H1 (cell line): ENCODE measurements around the gene NRXN2. TPM values are rescaled to one million over a fixed set of nuclear protein-coding genes. Genes with fewer than 3 reads are reported as not detected.

ENCODE experiments used
- CTCF ChIA-PET: fragments of 300-600 bp; sonication (Branson Sonifier 250); formaldehyde crosslinking; loops from one replicate; lab custom pipeline; 2021; ENCODE audit not compliant: partially characterized antibody; lab: Charles Lee
- POLR2A ChIA-PET: fragments of 300-600 bp; sonication (Branson Sonifier 250); formaldehyde crosslinking; loops from one replicate; lab custom pipeline; 2021; ENCODE audit warnings: inconsistent platforms; ENCODE audit not compliant: partially characterized antibody; lab: Charles Lee
- DNase-seq, 2 experiments: peaks; one replicate each; pipeline versions ENCODE4 v3.0.0 to v3.0.0-alpha.2; 2010 to 2022; ENCODE audit warnings: low spot score in 2 of 2, low read depth in 1 of 2, mixed read lengths in 1 of 2
- FAIRE-seq: peaks from 2 replicates; lab custom pipeline; 2011; peaks lifted over from hg19 to GRCh38; lab: Jason Lieb, UNC
- H2AFZ ChIP-seq: 2 replicates; pipeline ENCODE4 v1.8.1; 2012; ENCODE audit warnings: low read length, inconsistent platforms
- H2AK5ac ChIP-seq: 2 replicates; pipeline ENCODE4 v1.6.1; 2013; ENCODE audit warnings: low read depth, low read length
- H2BK120ac ChIP-seq: replicated peaks from 2 replicates; pipeline ENCODE3; 2013; ENCODE audit warnings: low read depth, low read length, inconsistent platforms
- H2BK12ac ChIP-seq: 2 replicates; pipeline ENCODE4 v1.6.1; 2013; ENCODE audit warnings: low read depth, low read length
- H2BK15ac ChIP-seq: 2 replicates; pipeline ENCODE4 v1.6.1; 2013; ENCODE audit warnings: low read length
- H2BK20ac ChIP-seq: 2 replicates; pipeline ENCODE4 v1.6.1; 2013; ENCODE audit warnings: low read length
- H2BK5ac ChIP-seq: 2 replicates; pipeline ENCODE4 v1.6.1; 2013; ENCODE audit warnings: low read depth, low read length
- H3K14ac ChIP-seq: 2 replicates; pipeline ENCODE4 v1.6.1; 2013; ENCODE audit warnings: inconsistent platforms; ENCODE audit not compliant: insufficient read length
- H3K18ac ChIP-seq: 2 replicates; pipeline ENCODE4 v1.6.1; 2013; ENCODE audit warnings: low read length; ENCODE audit errors: extremely low read depth
- H3K23ac ChIP-seq: 2 replicates; pipeline ENCODE4 v1.6.1; 2013; ENCODE audit warnings: inconsistent platforms; ENCODE audit not compliant: insufficient read length
- H3K23me2 ChIP-seq: 2 replicates; pipeline ENCODE4 v1.6.1; 2013; ENCODE audit warnings: low read depth, low read length
- H3K27ac ChIP-seq: 2 replicates; pipeline ENCODE4 v1.6.1; 2011; ENCODE audit warnings: low read depth, low read length, inconsistent platforms
- H3K27me3 ChIP-seq, 4 experiments: replicated peaks in 1 of 4; 1 replicate in 1 of 4; 2 replicates in 3 of 4; pipeline versions ENCODE4 v1.6.1 to v1.8.1; 2011 to 2013; ENCODE audit warnings: low read length in 3 of 4, mild to moderate bottlenecking in 3 of 4, inconsistent platforms in 2 of 4, mixed read lengths in 2 of 4, moderate library complexity in 1 of 4; ENCODE audit not compliant: control insufficient read depth in 3 of 4, insufficient read depth in 3 of 4; ENCODE audit errors: extremely low read depth in 1 of 4
- H3K36me3 ChIP-seq, 4 experiments: 2 replicates each; pipeline versions ENCODE4 v1.6.1 to v1.8.1; 2011 to 2013; ENCODE audit warnings: mild to moderate bottlenecking in 4 of 4, low read length in 3 of 4, moderate library complexity in 2 of 4, control low read depth in 1 of 4, inconsistent platforms in 1 of 4; ENCODE audit not compliant: insufficient read depth in 4 of 4, control insufficient read depth in 2 of 4
- H3K4ac ChIP-seq: replicated peaks from 2 replicates; pipeline ENCODE3; 2013; ENCODE audit warnings: low read length, low read depth, mixed read lengths, inconsistent platforms; ENCODE audit not compliant: insufficient read length
- H3K4me1 ChIP-seq, 4 experiments: replicated peaks in 1 of 4; 1 replicate in 1 of 4; 2 replicates in 3 of 4; pipeline versions ENCODE4 v1.6.1 to v1.8.1; 2011 to 2013; ENCODE audit warnings: low read length in 3 of 4, inconsistent platforms in 2 of 4, mixed read lengths in 1 of 4; ENCODE audit not compliant: insufficient read depth in 4 of 4, control insufficient read depth in 3 of 4
- H3K4me2 ChIP-seq, 2 experiments: 2 replicates each; pipeline versions ENCODE4 v1.6.1 to v1.8.1; 2011 to 2013; ENCODE audit warnings: low read depth in 2 of 2, low read length in 2 of 2, control low read depth in 1 of 2, inconsistent platforms in 1 of 2, mild to moderate bottlenecking in 1 of 2; ENCODE audit not compliant: insufficient read depth in 1 of 2
- H3K4me3 ChIP-seq, 4 experiments: fragments of 200-600, 300-600 bp in 1 of 4; sonication (generic), shearing (Covaris generic), sonication (Bioruptor Twin) in 1 of 4; 2 replicates each; pipeline versions ENCODE4 v1.5.1 to v1.8.1; 2011 to 2016; ENCODE audit warnings: low read length in 4 of 4, low read depth in 3 of 4, control low read depth in 2 of 4, inconsistent platforms in 2 of 4, mild to moderate bottlenecking in 2 of 4, mixed read lengths in 1 of 4, moderate library complexity in 1 of 4; ENCODE audit not compliant: insufficient read depth in 2 of 4; ENCODE audit errors: extremely low read depth in 1 of 4
- H3K56ac ChIP-seq: replicated peaks from 2 replicates; pipeline ENCODE3; 2013; ENCODE audit warnings: low read depth, mild to moderate bottlenecking, mixed read lengths, low read length, inconsistent platforms; ENCODE audit not compliant: insufficient read length
- H3K79me1 ChIP-seq: 2 replicates; pipeline ENCODE4 v1.6.1; 2013; ENCODE audit warnings: low read depth, low read length, control low read depth
- H3K79me2 ChIP-seq, 2 experiments: 2 replicates each; pipeline versions ENCODE4 v1.6.1 to v1.8.1; 2012 to 2013; ENCODE audit warnings: low read length in 2 of 2, mild to moderate bottlenecking in 2 of 2, inconsistent platforms in 1 of 2; ENCODE audit not compliant: insufficient read depth in 2 of 2, control insufficient read depth in 1 of 2
- H3K9ac ChIP-seq, 4 experiments: replicated peaks in 1 of 4; 1 replicate in 1 of 4; 2 replicates in 3 of 4; pipeline versions ENCODE4 v1.6.1 to v1.8.1; 2011 to 2013; ENCODE audit warnings: low read depth in 3 of 4, low read length in 3 of 4, control low read depth in 2 of 4, mild to moderate bottlenecking in 2 of 4, moderate library complexity in 2 of 4, inconsistent platforms in 1 of 4; ENCODE audit errors: extremely low read depth in 1 of 4
- H3K9me3 ChIP-seq, 2 experiments: 2 replicates each; pipeline versions ENCODE4 v1.6.1 to v1.8.1; 2012 to 2013; ENCODE audit warnings: mild to moderate bottlenecking in 2 of 2, moderate library complexity in 2 of 2, control low read depth in 1 of 2, inconsistent platforms in 1 of 2, low read depth in 1 of 2, low read length in 1 of 2, mixed read lengths in 1 of 2; ENCODE audit not compliant: insufficient read depth in 2 of 2
- H4K20me1 ChIP-seq, 2 experiments: replicated peaks in 1 of 2; 2 replicates each; pipeline versions ENCODE3 to v1.8.1; 2011 to 2013; ENCODE audit warnings: inconsistent platforms in 2 of 2, low read length in 2 of 2, mild to moderate bottlenecking in 1 of 2; ENCODE audit not compliant: insufficient read depth in 2 of 2, control insufficient read depth in 1 of 2
- H4K5ac ChIP-seq: 2 replicates; pipeline ENCODE4 v1.6.1; 2013; ENCODE audit warnings: low read length, low read depth, mixed read lengths, inconsistent platforms; ENCODE audit not compliant: insufficient read length
- H4K8ac ChIP-seq: 2 replicates; pipeline ENCODE4 v1.8.0; 2013; ENCODE audit warnings: mild to moderate bottlenecking, moderate library complexity, low read length, inconsistent platforms; ENCODE audit not compliant: insufficient read depth; ENCODE audit errors: extremely low read depth
- H4K91ac ChIP-seq: replicated peaks from 2 replicates; pipeline ENCODE3; 2013; ENCODE audit warnings: low read length, mixed read lengths, inconsistent platforms; ENCODE audit not compliant: insufficient read length
- CBX5 ChIP-seq: fragments of 300-800, 300-1000 bp; sonication (generic); IDR thresholded peaks from 2 replicates; pipeline ENCODE4 v1.7.1; 2016; ENCODE audit warnings: antibody characterized with exemption, low read length, low read depth
- CEBPB ChIP-seq: IDR thresholded peaks from 2 replicates; pipeline ENCODE4 v1.6.1; 2012; ENCODE audit warnings: low read depth, low read length
- CHD1 ChIP-seq: IDR thresholded peaks from 2 replicates; pipeline ENCODE4 v1.6.1; 2012; ENCODE audit warnings: low read depth, low read length, improper control_type of control experiment
- EP300 ChIP-seq, 2 experiments: IDR thresholded peaks; 1 replicate in 1 of 2; 2 replicates in 1 of 2; pipeline ENCODE4 v1.6.1; 2011 to 2012; ENCODE audit warnings: low read depth in 2 of 2, low read length in 2 of 2, mild to moderate bottlenecking in 2 of 2, borderline replicate concordance in 1 of 2, inconsistent platforms in 1 of 2, moderate library complexity in 1 of 2
- NANOG ChIP-seq: IDR thresholded peaks from 2 replicates; pipeline ENCODE4 v1.6.1; 2011; ENCODE audit warnings: low read length, low read depth, mild to moderate bottlenecking, inconsistent platforms; ENCODE audit not compliant: insufficient read depth, poor library complexity, severe bottlenecking
- PHF8 ChIP-seq: fragments of 200-600 bp; sonication (generic); conservative IDR thresholded peaks from 2 replicates; pipeline ENCODE4 v1.7.1; 2012; ENCODE audit warnings: low read depth, mild to moderate bottlenecking, inconsistent platforms, low read length, moderate library complexity
- POLR2A ChIP-seq, 2 experiments: IDR thresholded peaks; 1 replicate in 1 of 2; 2 replicates in 1 of 2; pipeline ENCODE4 v1.6.1; 2011; ENCODE audit warnings: low read depth in 2 of 2, low read length in 2 of 2, mild to moderate bottlenecking in 2 of 2; ENCODE audit errors: control extremely low read depth in 1 of 2
- SAP30 ChIP-seq: fragments of 300-600 bp; sonication (generic); IDR thresholded peaks from 2 replicates; pipeline ENCODE4 v1.7.1; 2012; ENCODE audit warnings: low read length, moderate library complexity, mild to moderate bottlenecking, inconsistent platforms; ENCODE audit not compliant: insufficient read depth, insufficient replicate concordance
- SIRT6 ChIP-seq: IDR thresholded peaks from one replicate; pipeline ENCODE4 v1.7.1; 2012; ENCODE audit warnings: low read length, inconsistent platforms
- SP2 ChIP-seq: IDR thresholded peaks from 2 replicates; pipeline ENCODE4 v1.6.1; 2012; ENCODE audit warnings: mild to moderate bottlenecking, low read length, inconsistent platforms
- TBP ChIP-seq: IDR thresholded peaks from 2 replicates; pipeline ENCODE4 v1.6.1; 2011; ENCODE audit warnings: low read depth, low read length, improper control_type of control experiment
- TCF12 ChIP-seq: IDR thresholded peaks from 2 replicates; pipeline ENCODE4 v1.6.1; 2011; ENCODE audit warnings: low read depth, mild to moderate bottlenecking, low read length
- YY1 ChIP-seq: IDR thresholded peaks from 2 replicates; pipeline ENCODE4 v1.6.1; 2011; ENCODE audit warnings: low read depth, mild to moderate bottlenecking, low read length
- WGBS, 2 experiments: shearing (Covaris generic) in 1 of 2; methylation state at CpG; one replicate each; pipeline versions ENCODE4 v1.1.6 to v1.1.7; 2013 to 2015; ENCODE audit warnings: low lambda C conversion rate in 2 of 2, mixed read lengths in 2 of 2, inconsistent platforms in 1 of 2, low coverage in 1 of 2, missing lambda C conversion rate in 1 of 2; ENCODE audit not compliant: insufficient replicate concordance in 2 of 2, insufficient coverage in 1 of 2, insufficient read length in 1 of 2; ENCODE audit errors: extremely low coverage in 1 of 2, missing lambda C conversion rate in 1 of 2; 5-methylcytosine and 5-hydroxymethylcytosine counted together
- polyA plus RNA-seq, 7 experiments: library from polyadenylated mRNA; depleted of rRNA in 3 of 7; stranded (reverse) in 5 of 7; unstranded in 2 of 7; fragments of >200 nt in 5 of 7; fragments of 200-250 nt in 2 of 7; gene quantifications; 1 replicate in 5 of 7; 2 replicates in 1 of 7; 4 replicates in 1 of 7; pipeline versions ENCODE4 v1.2.1 to v1.2.3, GENCODE V29; 2011 to 2013; ENCODE audit warnings: missing spikeins in 2 of 7, mixed read lengths in 2 of 7
- total RNA-seq: library from RNA; stranded (reverse); fragmentation: NEBNext Ultra II Directional; extraction: Animal tissue kit (Norgen Biotek cat#: 25700); gene quantifications from 2 replicates; pipeline ENCODE4 v1.2.1, GENCODE V29; 2021

The NRXN2 gene
- total and polyA plus RNA-seq, 2 of the 8 experiments (the other 6 are each of a cell fraction or from before 2014, with no cell fraction given) = 1.3 to 11.5 TPM

DNA sequence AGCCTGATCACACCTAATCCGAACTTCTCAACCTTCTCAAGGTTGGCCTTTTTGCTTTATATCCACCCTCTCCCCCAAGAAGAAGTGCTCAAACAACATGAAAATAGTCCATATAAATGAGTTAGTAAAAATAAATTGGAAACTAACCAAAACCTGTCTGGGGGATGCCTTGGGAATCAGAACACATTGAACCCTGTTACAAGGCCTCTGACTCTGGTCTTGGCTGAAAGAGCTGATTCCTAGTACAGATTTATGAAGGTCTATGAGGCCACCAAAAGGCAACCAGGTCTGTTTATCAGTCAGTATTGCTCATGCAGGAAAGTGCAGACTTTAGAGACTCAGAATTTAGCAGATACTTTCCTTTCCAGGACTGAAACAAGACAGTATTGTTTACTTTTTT is 49.7 kb downstream of the NRXN2 start:
- Histone ChIP-seq H3K9me3 (no peaks in the 10 kb centered on the region), H3K23ac (no peak overlapping the region), H3K18ac (no peak overlapping the region), H2BK20ac (no peak overlapping the region), H4K20me1 (peaks cover 0 to 3% of the 10 kb centered on the region in 2 experiments), H3K4me3 (no peak overlapping the region), H3K23me2 (peaks cover 1% of the 10 kb centered on the region; the same call in 1 of the 2 replicates), H3K4me2 (no peak overlapping the region), H3K27ac (no peak overlapping the region), H4K91ac (no peak overlapping the region), H3K14ac (no peak overlapping the region), H2AFZ (no peak overlapping the region), H4K5ac (no peak overlapping the region), H3K4ac (no peak overlapping the region), H2BK5ac (no peak overlapping the region), H3K79me1 (no peaks in the 10 kb centered on the region), H2AK5ac (no peak overlapping the region), H2BK120ac (no peak overlapping the region), H3K79me2 (no peaks in the 10 kb centered on the region), H3K56ac (no peak overlapping the region), H3K4me1 (no peaks in the 10 kb centered on the region; a peak in 1 of 7 replicates), H2BK12ac (no peak overlapping the region), H2BK15ac (no peak overlapping the region), H3K27me3 (peaks cover 0 to 3% (median 0%) of the 10 kb centered on the region in 4 experiments; a peak in 3 of 7 replicates), H3K36me3 (no peaks in the 10 kb centered on the region), H4K8ac (no peak overlapping the region), H3K9ac (no peak overlapping the region)
- POLR2A ChIA-PET = no interaction called here
- no peak for DNase-seq
- FAIRE-seq = no peak
- TF ChIP-seq CBX5 (no peak), YY1 (no peak), NANOG (no peak), SP2 (no peak), TCF12 (no peak), TBP (no peak), SIRT6 (no peak), PHF8 (no peak), CHD1 (no peak), CEBPB (no peak), SAP30 (no peak), EP300 (IDR thresholded peaks at IDR 0.05; ENCODE audit: borderline replicate concordance in 1 of 2, low read depth in 2 of 2, low read length in 2 of 2) (no peak), POLR2A (IDR thresholded peaks at IDR 0.05; ENCODE audit: control extremely low read depth in 1 of 2, low read depth in 2 of 2, low read length in 2 of 2) (no peak)
- 94% methylated on average over 1 of the region's 1 CpG; no CpG with 5 or more reads in 1 of the 2 experiments for WGBS, 2 experiments
- CTCF ChIA-PET = interaction anchor here (0.7 to 12.7 kb wide), 11 partner anchors 9 to 211 kb away, joined by 3 to 101 read pairs (median 3); no protein-coding TSS in a partner anchor
